Skin of body (tissue), 2 donors: ENCODE data around the gene RPL15. TPM values are rescaled to one million over a fixed set of nuclear protein-coding genes. Genes with fewer than 3 reads are reported as not detected.

ENCODE experiments used
- DNase-seq: peaks from one replicate; lab custom pipeline; 2025; lab: John Stamatoyannopoulos, UW
- total RNA-seq: library from RNA; depleted of rRNA; stranded (reverse); fragments of >200 nt; gene quantifications from one replicate; pipeline ENCODE4 v1.2.3, GENCODE V29; 2014

The RPL15 gene
- total RNA-seq, 1 donor from 2014 or later: 2,171 TPM

GRCh38 chr3:23928524-23928923 is 11.6 kb downstream of the RPL15 start:
- peak; percentile 42 for DNase-seq

GRCh38 chr3:23931597-23931996 is 14.7 kb downstream of the RPL15 start:
- DNase-seq: no peak

GRCh38 chr3:23932571-23932970 is 15.6 kb downstream of the RPL15 start:
- no peak for DNase-seq

GRCh38 chr3:23934253-23934652 is 17.3 kb downstream of the RPL15 start:
- peak; percentile 58 for DNase-seq

- no peak for DNase-seq
Measured at GRCh38 chr3:23937296-23937695, 20.4 kb downstream of the RPL15 start.

GRCh38 chr3:23938688-23939087 is 21.8 kb downstream of the RPL15 start:
- no peak for DNase-seq

- no peak for DNase-seq
Measured at GRCh38 chr3:23940775-23941174, 23.8 kb downstream of the RPL15 start.

GRCh38 chr3:23941440-23941839 is 24.5 kb downstream of the RPL15 start:
- DNase-seq: no peak

GRCh38 chr3:23942546-23942945 is 25.6 kb downstream of the RPL15 start:
- no peak for DNase-seq

GRCh38 chr3:23944007-23944783 is 27.3 kb downstream of the RPL15 start:
- DNase-seq: no peak

GRCh38 chr3:23944861-23945662 is 28.1 kb downstream of the RPL15 start, which contains the start of gene NR1D2:
NR1D2 (plus strand) TSS chr3:23945286; CDS start chr3:23945579, 293 bp downstream.
- peak; percentile 77 for DNase-seq

GRCh38 chr3:23945663-23945912 is 28.7 kb downstream of the RPL15 start:
- DNase-seq: no peak

- peak; percentile 96 for DNase-seq
Measured at GRCh38 chr3:23945913-23946687, 29.2 kb downstream of the RPL15 start.

GRCh38 chr3:23948761-23949160 is 31.8 kb downstream of the RPL15 start:
- DNase-seq: no peak

GRCh38 chr3:23949784-23950183 is 32.9 kb downstream of the RPL15 start:
- DNase-seq: no peak

GRCh38 chr3:23950293-23950692 is 33.4 kb downstream of the RPL15 start:
- no peak for DNase-seq

- no peak for DNase-seq
Measured at GRCh38 chr3:23952646-23953045, 35.7 kb downstream of the RPL15 start.

- DNase-seq: no peak
Measured at GRCh38 chr3:23953523-23953922, 36.6 kb downstream of the RPL15 start.

GRCh38 chr3:23954144-23954543 is 37.2 kb downstream of the RPL15 start:
- DNase-seq: no peak

- DNase-seq: no peak
Measured at GRCh38 chr3:23956701-23957100, 39.8 kb downstream of the RPL15 start.

GRCh38 chr3:23959135-23959900 is 42.4 kb downstream of the RPL15 start:
- no peak for DNase-seq
